HepG2 (cell line): ENCODE results near the gene EIF6. TPM values are rescaled to one million over a fixed set of nuclear protein-coding genes. Genes with fewer than 3 reads are reported as not detected.

Source experiments
- CBFB ChIP-seq: sonication (generic); formaldehyde crosslinking; IDR thresholded peaks from 2 replicates; pipeline ENCODE4 v1.4.0; 2020; ENCODE audit warnings: missing genetic modification reagents
- EP300 ChIP-seq, 3 experiments: sonication (generic) in 1 of 3; formaldehyde crosslinking in 1 of 3; IDR thresholded peaks; 2 replicates each; pipeline versions ENCODE4 v1.5.1 to v1.6.1; 2011 to 2020; ENCODE audit warnings: low read depth in 2 of 3, low read length in 2 of 3, borderline replicate concordance in 1 of 3, improper control_type of control experiment in 1 of 3, mild to moderate bottlenecking in 1 of 3, missing genetic modification reagents in 1 of 3, moderate library complexity in 1 of 3
- FOXA1 ChIP-seq, 2 experiments: fragments of 450-650 bp in 1 of 2; sonication (generic) in 1 of 2; formaldehyde crosslinking in 1 of 2; IDR thresholded peaks; 2 replicates each; pipeline versions ENCODE4 v1.4.0 to v1.6.1; 2016 to 2020; ENCODE audit warnings: missing genetic modification reagents in 1 of 2
- MIER3 ChIP-seq: IDR thresholded peaks from 2 replicates; pipeline ENCODE4 v1.6.1; 2016; ENCODE audit warnings: missing compliant biosample characterization, borderline replicate concordance
- SMC3 ChIP-seq: IDR thresholded peaks from 2 replicates; pipeline ENCODE4 v1.6.1; 2011; ENCODE audit warnings: low read length, improper control_type of control experiment
- TBX2 ChIP-seq: sonication (generic); formaldehyde crosslinking; IDR thresholded peaks from 2 replicates; pipeline ENCODE4 v1.5.0; 2020; ENCODE audit warnings: missing genetic modification reagents, mild to moderate bottlenecking, borderline replicate concordance
- TGIF2 ChIP-seq: IDR thresholded peaks from 2 replicates; pipeline ENCODE4 v1.6.1; 2016; ENCODE audit warnings: control low read depth, missing compliant biosample characterization
- XRCC5 ChIP-seq: fragments of 200-400 bp; formaldehyde crosslinking; optimal IDR thresholded peaks from 2 replicates; pipeline ENCODE3; 2017; ENCODE audit warnings: mild to moderate bottlenecking, low read length
- ZFX ChIP-seq: sonication (generic); formaldehyde crosslinking; IDR thresholded peaks from 2 replicates; pipeline ENCODE4 v1.4.0; 2020; ENCODE audit warnings: mild to moderate bottlenecking, low read depth, missing genetic modification reagents, moderate library complexity
- ZNF296 ChIP-seq: sonication (generic); formaldehyde crosslinking; conservative IDR thresholded peaks from 2 replicates; pipeline ENCODE4 v1.5.0; 2020; ENCODE audit warnings: mild to moderate bottlenecking, missing genetic modification reagents
- ZNF501 ChIP-seq: sonication (generic); formaldehyde crosslinking; IDR thresholded peaks from 2 replicates; pipeline ENCODE4 v1.5.1; 2020; ENCODE audit warnings: mild to moderate bottlenecking, moderate library complexity, missing genetic modification reagents
- ZNF547 ChIP-seq: sonication (generic); formaldehyde crosslinking; IDR thresholded peaks from 2 replicates; pipeline ENCODE4 v1.5.1; 2020; ENCODE audit warnings: mild to moderate bottlenecking, missing genetic modification reagents
- ZNF652 ChIP-seq: IDR thresholded peaks from 2 replicates; pipeline ENCODE4 v1.6.1; 2016; ENCODE audit warnings: low read depth, borderline replicate concordance
- ZNF672 ChIP-seq: sonication (generic); formaldehyde crosslinking; IDR thresholded peaks from 2 replicates; pipeline ENCODE4 v1.8.1; 2022; ENCODE audit warnings: missing genetic modification reagents
- ZNF709 ChIP-seq: sonication (generic); formaldehyde crosslinking; IDR thresholded peaks from 2 replicates; pipeline ENCODE4 v1.5.0; 2020; ENCODE audit warnings: mild to moderate bottlenecking, missing genetic modification reagents
- ZNF772 ChIP-seq: sonication (generic); formaldehyde crosslinking; IDR thresholded peaks from 2 replicates; pipeline ENCODE4 v1.5.0; 2020; ENCODE audit warnings: mild to moderate bottlenecking, missing genetic modification reagents
- ZNF83 ChIP-seq: sonication (generic); formaldehyde crosslinking; IDR thresholded peaks from 2 replicates; pipeline ENCODE4 v1.4.0; 2020; ENCODE audit warnings: missing genetic modification reagents, mild to moderate bottlenecking, borderline replicate concordance
- polyA plus RNA-seq, 8 experiments: library from polyadenylated mRNA; depleted of rRNA in 3 of 8; stranded (reverse) in 7 of 8; unstranded in 1 of 8; fragments of >200 nt; fragmentation: Illumina TruSeq in 4 of 8; extraction: Trizol in 4 of 8; gene quantifications; 2 replicates each; pipeline versions ENCODE4 v1.2.1 to v1.2.3, GENCODE V29; 2011 to 2016; ENCODE audit warnings: low read depth in 4 of 8, missing spikeins in 1 of 8, mixed read lengths in 1 of 8; ENCODE audit not compliant: insufficient read depth in 1 of 8
- total RNA-seq, 5 experiments: library from RNA; depleted of rRNA; stranded (reverse); fragments of >200 nt; fragmentation: Illumina TruSeq; extraction: Trizol; gene quantifications; 2 replicates each; pipeline ENCODE4 v1.2.3, GENCODE V29; 2016; ENCODE audit warnings: low read depth in 1 of 5
- TF ChIP-seq, protein P1 (sequence below): sonication (generic); formaldehyde crosslinking; IDR thresholded peaks from 2 replicates; pipeline ENCODE4 v1.5.0; 2020; ENCODE audit warnings: mild to moderate bottlenecking, missing genetic modification reagents, borderline replicate concordance
- TF ChIP-seq, protein P2 (sequence below): sonication (generic); formaldehyde crosslinking; IDR thresholded peaks from 2 replicates; pipeline ENCODE4 v1.5.0; 2020; ENCODE audit warnings: missing genetic modification reagents, mild to moderate bottlenecking, borderline replicate concordance
- TF ChIP-seq, protein P3 (sequence below): sonication (generic); formaldehyde crosslinking; IDR thresholded peaks from 2 replicates; pipeline ENCODE4 v1.5.0; 2020; ENCODE audit warnings: missing genetic modification reagents
- TF ChIP-seq, protein P4 (sequence below): sonication (generic); formaldehyde crosslinking; IDR thresholded peaks from 2 replicates; pipeline ENCODE4 v1.8.1; 2023; ENCODE audit warnings: mild to moderate bottlenecking, missing genetic modification reagents

EIF6 gene
- total and polyA plus RNA-seq, 2 of the 13 experiments (the other 11 are each of a cell fraction or from before 2014, with no cell fraction given) = 462 to 466 TPM

DNA sequence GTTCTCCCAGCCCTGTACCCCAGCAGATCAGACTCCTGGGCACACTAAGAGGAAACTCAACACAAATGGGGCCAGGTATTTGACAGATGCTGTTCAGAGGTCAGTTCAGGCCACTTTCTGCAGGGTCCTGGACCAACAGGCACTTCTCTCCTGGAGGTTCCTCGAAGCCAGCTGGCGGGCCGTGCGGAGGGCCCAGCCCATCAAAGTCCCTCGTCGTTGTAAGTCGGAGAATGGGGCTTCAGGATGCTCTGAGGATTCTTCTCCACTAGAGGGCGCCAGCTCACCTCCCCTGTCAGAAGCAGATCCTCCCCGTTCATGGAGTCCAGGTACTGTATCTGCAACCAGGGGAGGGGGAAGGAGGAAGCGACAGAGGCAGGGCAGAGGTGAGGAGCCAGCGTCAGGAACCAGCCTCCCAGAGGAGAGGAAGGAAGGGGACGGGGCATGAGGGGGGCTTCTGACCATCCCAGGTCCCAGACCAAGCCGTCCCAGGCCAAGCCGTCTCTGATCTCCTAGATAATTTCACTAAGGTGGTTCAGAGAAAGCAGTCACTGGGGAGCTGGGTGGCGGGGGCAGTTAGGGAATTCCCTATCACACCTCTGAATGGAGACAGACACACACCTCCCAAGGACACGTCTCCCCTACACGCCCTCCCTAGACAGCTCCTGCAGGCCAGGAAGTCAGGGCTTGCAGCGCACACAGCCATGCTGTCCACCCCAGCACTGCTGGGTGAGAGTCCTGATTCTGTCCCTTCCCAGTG, 19.3 kb upstream of the EIF6 start (continued):
- TF ChIP-seq, protein P1, sequence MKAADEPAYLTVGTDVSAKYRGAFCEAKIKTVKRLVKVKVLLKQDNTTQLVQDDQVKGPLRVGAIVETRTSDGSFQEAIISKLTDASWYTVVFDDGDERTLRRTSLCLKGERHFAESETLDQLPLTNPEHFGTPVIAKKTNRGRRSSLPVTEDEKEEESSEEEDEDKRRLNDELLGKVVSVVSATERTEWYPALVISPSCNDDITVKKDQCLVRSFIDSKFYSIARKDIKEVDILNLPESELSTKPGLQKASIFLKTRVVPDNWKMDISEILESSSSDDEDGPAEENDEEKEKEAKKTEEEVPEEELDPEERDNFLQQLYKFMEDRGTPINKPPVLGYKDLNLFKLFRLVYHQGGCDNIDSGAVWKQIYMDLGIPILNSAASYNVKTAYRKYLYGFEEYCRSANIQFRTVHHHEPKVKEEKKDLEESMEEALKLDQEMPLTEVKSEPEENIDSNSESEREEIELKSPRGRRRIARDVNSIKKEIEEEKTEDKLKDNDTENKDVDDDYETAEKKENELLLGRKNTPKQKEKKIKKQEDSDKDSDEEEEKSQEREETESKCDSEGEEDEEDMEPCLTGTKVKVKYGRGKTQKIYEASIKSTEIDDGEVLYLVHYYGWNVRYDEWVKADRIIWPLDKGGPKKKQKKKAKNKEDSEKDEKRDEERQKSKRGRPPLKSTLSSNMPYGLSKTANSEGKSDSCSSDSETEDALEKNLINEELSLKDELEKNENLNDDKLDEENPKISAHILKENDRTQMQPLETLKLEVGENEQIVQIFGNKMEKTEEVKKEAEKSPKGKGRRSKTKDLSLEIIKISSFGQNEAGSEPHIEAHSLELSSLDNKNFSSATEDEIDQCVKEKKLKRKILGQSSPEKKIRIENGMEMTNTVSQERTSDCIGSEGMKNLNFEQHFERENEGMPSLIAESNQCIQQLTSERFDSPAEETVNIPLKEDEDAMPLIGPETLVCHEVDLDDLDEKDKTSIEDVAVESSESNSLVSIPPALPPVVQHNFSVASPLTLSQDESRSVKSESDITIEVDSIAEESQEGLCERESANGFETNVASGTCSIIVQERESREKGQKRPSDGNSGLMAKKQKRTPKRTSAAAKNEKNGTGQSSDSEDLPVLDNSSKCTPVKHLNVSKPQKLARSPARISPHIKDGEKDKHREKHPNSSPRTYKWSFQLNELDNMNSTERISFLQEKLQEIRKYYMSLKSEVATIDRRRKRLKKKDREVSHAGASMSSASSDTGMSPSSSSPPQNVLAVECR (CRISPR knock-in tag) = peak; percentile 55; the same call in 1 of the 2 replicates
- TF ChIP-seq ZNF547 (CRISPR knock-in tag) (no peak), ZNF83 (CRISPR knock-in tag) (no peak), MIER3 (CRISPR knock-in tag) (peak; percentile 73; the same call in 1 of the 2 replicates), CBFB (peak; percentile 66; the same call in 1 of the 2 replicates), SMC3 (peak; percentile 99), TGIF2 (peak; percentile 44; the same call in 1 of the 2 replicates), FOXA1 (IDR thresholded peaks at IDR 0.05) (no peak), FOXA1 (CRISPR knock-in tag; IDR thresholded peaks at IDR 0.05) (no peak), TBX2 (peak; percentile 43; the same call in 1 of the 2 replicates), EP300 (IDR thresholded peaks at IDR 0.05; ENCODE audit: low read depth in 2 of 2, low read length in 2 of 2) (0 out of 4 replicates have a peak, but pooled peaks of 1 of the 2 experiments have one; percentile 12), EP300 (CRISPR knock-in tag; IDR thresholded peaks at IDR 0.05; ENCODE audit: borderline replicate concordance) (0 out of 2 replicates have a peak, but pooled peaks have one; percentile 18), ZNF672 (CRISPR knock-in tag) (no peak), XRCC5 (peak; percentile 97), ZNF772 (no peak), ZNF501 (CRISPR knock-in tag) (no peak; the same call in 1 of the 2 replicates), ZNF709 (0 out of 2 replicates have a peak, but pooled peaks have one; percentile 42), ZFX (CRISPR knock-in tag) (0 out of 2 replicates have a peak, but pooled peaks have one; percentile 43), ZNF296 (CRISPR knock-in tag) (peak; percentile 85; the same call in 1 of the 2 replicates), ZNF652 (CRISPR knock-in tag) (peak; percentile 61; the same call in 1 of the 2 replicates)
- TF ChIP-seq, protein P2, sequence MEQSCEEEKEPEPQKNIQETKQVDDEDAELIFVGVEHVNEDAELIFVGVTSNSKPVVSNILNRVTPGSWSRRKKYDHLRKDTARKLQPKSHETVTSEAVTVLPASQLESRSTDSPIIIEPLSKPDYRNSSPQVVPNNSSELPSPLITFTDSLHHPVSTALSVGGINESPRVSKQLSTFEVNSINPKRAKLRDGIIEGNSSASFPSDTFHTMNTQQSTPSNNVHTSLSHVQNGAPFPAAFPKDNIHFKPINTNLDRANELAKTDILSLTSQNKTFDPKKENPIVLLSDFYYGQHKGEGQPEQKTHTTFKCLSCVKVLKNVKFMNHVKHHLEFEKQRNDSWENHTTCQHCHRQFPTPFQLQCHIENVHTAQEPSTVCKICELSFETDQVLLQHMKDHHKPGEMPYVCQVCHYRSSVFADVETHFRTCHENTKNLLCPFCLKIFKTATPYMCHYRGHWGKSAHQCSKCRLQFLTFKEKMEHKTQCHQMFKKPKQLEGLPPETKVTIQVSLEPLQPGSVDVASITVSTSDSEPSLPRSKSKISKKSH (CRISPR knock-in tag) = peak; percentile 95
- TF ChIP-seq, protein P3, sequence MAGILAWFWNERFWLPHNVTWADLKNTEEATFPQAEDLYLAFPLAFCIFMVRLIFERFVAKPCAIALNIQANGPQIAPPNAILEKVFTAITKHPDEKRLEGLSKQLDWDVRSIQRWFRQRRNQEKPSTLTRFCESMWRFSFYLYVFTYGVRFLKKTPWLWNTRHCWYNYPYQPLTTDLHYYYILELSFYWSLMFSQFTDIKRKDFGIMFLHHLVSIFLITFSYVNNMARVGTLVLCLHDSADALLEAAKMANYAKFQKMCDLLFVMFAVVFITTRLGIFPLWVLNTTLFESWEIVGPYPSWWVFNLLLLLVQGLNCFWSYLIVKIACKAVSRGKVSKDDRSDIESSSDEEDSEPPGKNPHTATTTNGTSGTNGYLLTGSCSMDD = no peak
- TF ChIP-seq, protein P4, sequence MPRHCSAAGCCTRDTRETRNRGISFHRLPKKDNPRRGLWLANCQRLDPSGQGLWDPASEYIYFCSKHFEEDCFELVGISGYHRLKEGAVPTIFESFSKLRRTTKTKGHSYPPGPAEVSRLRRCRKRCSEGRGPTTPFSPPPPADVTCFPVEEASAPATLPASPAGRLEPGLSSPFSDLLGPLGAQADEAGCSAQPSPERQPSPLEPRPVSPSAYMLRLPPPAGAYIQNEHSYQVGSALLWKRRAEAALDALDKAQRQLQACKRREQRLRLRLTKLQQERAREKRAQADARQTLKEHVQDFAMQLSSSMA (CRISPR knock-in tag) = peak; percentile 78; the same call in 1 of the 2 replicates
